Brain microvascular endothelial cell (primary cell): ENCODE measurements around the gene TIMM13.

Source experiments
- DNase-seq: peaks from one replicate; pipeline ENCODE4 v3.0.0-alpha.2; 2020
- H3K27ac ChIP-seq: fragments of 250-450 bp; sonication (Bioruptor Pico); 2 replicates; pipeline ENCODE4 v1.5.1; 2020; ENCODE audit warnings: mild to moderate bottlenecking, moderate library complexity
- H3K27me3 ChIP-seq: fragments of 250-450 bp; sonication (Bioruptor Pico); replicated peaks from 2 replicates; pipeline ENCODE4 v1.5.1; 2020; ENCODE audit warnings: mild to moderate bottlenecking
- H3K36me3 ChIP-seq: fragments of 250-450 bp; sonication (Bioruptor Pico); replicated peaks from 2 replicates; pipeline ENCODE4 v1.5.1; 2020; ENCODE audit warnings: mild to moderate bottlenecking
- H3K4me3 ChIP-seq: 2 replicates; pipeline ENCODE4 v1.5.1; 2011; ENCODE audit warnings: low read depth, mild to moderate bottlenecking, control low read depth, low read length, moderate library complexity
- CTCF ChIP-seq: IDR thresholded peaks from 2 replicates; pipeline ENCODE4 v1.5.1; 2011; ENCODE audit warnings: low read depth, mild to moderate bottlenecking, moderate library complexity, low read length, control low read depth, inconsistent platforms; ENCODE audit errors: missing control alignments
- in situ Hi-C: cut with HindIII; loops from 2 replicates; pipeline ENCODE4 v1.10.0; 2017; ENCODE audit warnings: low sequenced_read_pairs, low pct_ligation_motif_present

TIMM13 gene

GRCh38 chr19:2443116-2443784, 15.9 kb upstream of the TIMM13 start:
- Histone ChIP-seq H3K27me3 (no peaks in the 10 kb centered on the region), H3K27ac (no peak overlapping the region), H3K36me3 (peaks cover 19% of the 10 kb centered on the region), H3K4me3 (no peak overlapping the region)
- in situ Hi-C loops, result no loop called here
- TF ChIP-seq CTCF, result no peak
- DNase-seq, result no peak

- Histone ChIP-seq H3K36me3 (peaks cover 33% of the 10 kb centered on the region), H3K27ac (no peak overlapping the region), H3K27me3 (no peaks in the 10 kb centered on the region), H3K4me3 (no peak overlapping the region)
- DNase-seq, result no peak
- TF ChIP-seq CTCF, result no peak
- in situ Hi-C loops, result no loop called here
These were observed 13.8 kb upstream of the TIMM13 start for GRCh38 chr19:2441096-2441752.

GRCh38 chr19:2440515-2440914, 13.1 kb upstream of the TIMM13 start:
- Histone ChIP-seq H3K27me3 (no peaks in the 10 kb centered on the region), H3K27ac (no peak overlapping the region), H3K4me3 (no peak overlapping the region), H3K36me3 (peaks cover 33% of the 10 kb centered on the region)
- no peak for DNase-seq
- no peak for TF ChIP-seq CTCF
- in situ Hi-C loops, result no loop called here

- no peak for TF ChIP-seq CTCF
- H3K36me3 ChIP-seq, result peaks cover 36% of the 10 kb centered on the region
- DNase-seq, result no peak
- in situ Hi-C loops, result no loop called here
- H3K27me3 ChIP-seq, result no peaks in the 10 kb centered on the region
- H3K4me3 ChIP-seq, result no peak overlapping the region
- no peak overlapping the region for H3K27ac ChIP-seq
These were observed 10.8 kb upstream of the TIMM13 start for GRCh38 chr19:2438178-2438577.

- Histone ChIP-seq H3K36me3 (peaks cover 30% of the 10 kb centered on the region), H3K4me3 (no peak overlapping the region), H3K27ac (no peak overlapping the region), H3K27me3 (no peaks in the 10 kb centered on the region)
- no peak for DNase-seq
- in situ Hi-C loops, result no loop called here
- TF ChIP-seq CTCF, result no peak
These were observed 9.5 kb upstream of the TIMM13 start for GRCh38 chr19:2436926-2437325.
